CD14-positive monocyte (primary cell): ENCODE data around the gene SLC25A22. TPM values are rescaled to one million over a fixed set of nuclear protein-coding genes. Genes with fewer than 3 reads are reported as not detected.

Experiments used
- DNase-seq, 3 donors: peaks; one replicate each; pipeline ENCODE4 v3.0.0-alpha.2; 2011 to 2022
- H2AFZ ChIP-seq: 2 replicates; pipeline ENCODE4 v1.6.0; 2012; ENCODE audit warnings: mild to moderate bottlenecking, low read depth, low read length, inconsistent platforms; ENCODE audit not compliant: insufficient read depth, poor library complexity, severe bottlenecking
- H3K27ac ChIP-seq, 2 donors: 1 replicate in 1 of 2; 2 replicates in 1 of 2; pipeline ENCODE4 v1.5.1; 2012 to 2013; ENCODE audit warnings: low read length in 2 of 2, control low read depth in 1 of 2, inconsistent platforms in 1 of 2, low read depth in 1 of 2, mild to moderate bottlenecking in 1 of 2
- H3K27me3 ChIP-seq, 2 donors: one replicate each; pipeline versions ENCODE4 v1.6.0 to v1.6.1; 2011 to 2013; ENCODE audit warnings: low read length in 2 of 2; ENCODE audit not compliant: control insufficient read depth in 2 of 2, insufficient read depth in 2 of 2
- H3K36me3 ChIP-seq, 2 donors: replicated peaks in 1 of 2; 1 replicate in 1 of 2; 2 replicates in 1 of 2; pipeline versions ENCODE4 v1.5.1 to v1.6.1; 2012 to 2013; ENCODE audit warnings: low read length in 2 of 2, control low read depth in 1 of 2, inconsistent platforms in 1 of 2, mild to moderate bottlenecking in 1 of 2; ENCODE audit not compliant: insufficient read depth in 2 of 2, control insufficient read depth in 1 of 2
- H3K4me1 ChIP-seq, 2 donors: 1 replicate in 1 of 2; 2 replicates in 1 of 2; pipeline versions ENCODE4 v1.5.1 to v1.6.1; 2012 to 2013; ENCODE audit warnings: low read length in 2 of 2, control low read depth in 1 of 2, inconsistent platforms in 1 of 2, mild to moderate bottlenecking in 1 of 2, moderate library complexity in 1 of 2; ENCODE audit not compliant: insufficient read depth in 2 of 2, control insufficient read depth in 1 of 2
- H3K4me2 ChIP-seq: replicated peaks from 2 replicates; pipeline ENCODE3; 2012; ENCODE audit warnings: low read length, moderate library complexity, mild to moderate bottlenecking; ENCODE audit not compliant: poor library complexity, severe bottlenecking; ENCODE audit errors: extremely low read depth
- H3K4me3 ChIP-seq, 3 experiments: fragments of 200-600 bp in 1 of 3; sonication (generic) in 1 of 3; replicated peaks in 1 of 3; 1 replicate in 2 of 3; 2 replicates in 1 of 3; pipeline ENCODE4 v1.5.1; 2011 to 2013; ENCODE audit warnings: low read length in 3 of 3, mild to moderate bottlenecking in 3 of 3, control low read depth in 2 of 3, low read depth in 2 of 3, inconsistent platforms in 1 of 3, moderate library complexity in 1 of 3
- H3K79me2 ChIP-seq: 2 replicates; pipeline ENCODE4 v1.6.0; 2012; ENCODE audit warnings: mild to moderate bottlenecking, control low read depth, inconsistent platforms, low read length, moderate library complexity; ENCODE audit not compliant: insufficient read depth
- H3K9ac ChIP-seq: 2 replicates; pipeline ENCODE4 v1.6.0; 2017; ENCODE audit warnings: low read length, mild to moderate bottlenecking; ENCODE audit not compliant: insufficient read depth, poor library complexity, severe bottlenecking
- H3K9me3 ChIP-seq, 2 donors: replicated peaks in 1 of 2; 1 replicate in 1 of 2; 2 replicates in 1 of 2; pipeline versions ENCODE4 v1.5.1 to v1.6.1; 2012 to 2013; ENCODE audit warnings: low read length in 2 of 2, control low read depth in 1 of 2; ENCODE audit not compliant: control insufficient read depth in 1 of 2, insufficient read depth in 1 of 2
- H4K20me1 ChIP-seq: 2 replicates; pipeline ENCODE4 v1.6.0; 2012; ENCODE audit warnings: mild to moderate bottlenecking, low read length, control low read depth, moderate library complexity; ENCODE audit not compliant: insufficient read depth
- H3K27ac Mint-ChIP-seq, 7 donors: one replicate each; pipeline ENCODE4 v1.8.0; 2020; ENCODE audit warnings: mild to moderate bottlenecking in 7 of 7, mixed read lengths in 7 of 7, moderate library complexity in 6 of 7, inconsistent platforms in 2 of 7
- H3K27me3 Mint-ChIP-seq, 3 donors: one replicate each; pipeline ENCODE4 v1.8.0; 2021 to 2022; ENCODE audit warnings: low read depth in 3 of 3, mild to moderate bottlenecking in 3 of 3, mixed read lengths in 3 of 3, moderate library complexity in 3 of 3, inconsistent platforms in 1 of 3
- H3K36me3 Mint-ChIP-seq, 2 donors: one replicate each; pipeline ENCODE4 v1.8.0; 2020; ENCODE audit warnings: mixed read lengths in 2 of 2, inconsistent platforms in 1 of 2, mild to moderate bottlenecking in 1 of 2
- H3K4me1 Mint-ChIP-seq: one replicate; pipeline ENCODE4 v1.8.0; 2020; ENCODE audit warnings: mild to moderate bottlenecking, mixed read lengths
- H3K4me3 Mint-ChIP-seq, 2 donors: one replicate each; pipeline ENCODE4 v1.8.0; 2020; ENCODE audit warnings: mild to moderate bottlenecking in 2 of 2, mixed read lengths in 2 of 2, moderate library complexity in 1 of 2
- H3K9me3 Mint-ChIP-seq, 7 donors: one replicate each; pipeline ENCODE4 v1.8.0; 2020 to 2022; ENCODE audit warnings: mixed read lengths in 7 of 7, mild to moderate bottlenecking in 6 of 7, moderate library complexity in 6 of 7, inconsistent platforms in 2 of 7
- WGBS: methylation state at CpG from one replicate; pipeline ENCODE4 v1.1.5; 2013; ENCODE audit warnings: missing lambda C conversion rate; ENCODE audit not compliant: insufficient coverage; 5-methylcytosine and 5-hydroxymethylcytosine counted together
- intact Hi-C, 2 donors: fragments of 100-400 bp; cut with micrococcal nuclease; formaldehyde crosslinking; loops; one replicate each; pipeline versions ENCODE4 v1.15.0 to v1.15.1; 2023
- polyA plus RNA-seq, 3 donors: library from polyadenylated mRNA; depleted of rRNA in 1 of 3; unstranded in 2 of 3; stranded (reverse) in 1 of 3; fragments of 300-500 nt in 2 of 3; fragments of >200 nt in 1 of 3; fragmentation: Illumina TruSeq in 2 of 3; gene quantifications; 1 replicate in 2 of 3; 2 replicates in 1 of 3; pipeline ENCODE4 v1.2.3, GENCODE V29; 2012 to 2021
- TF ChIP-seq, protein P1 (sequence below): fragments of 200-600 bp; IDR thresholded peaks from one replicate; pipeline ENCODE4 v1.8.0; 2022; ENCODE audit warnings: antibody characterized with exemption, mild to moderate bottlenecking

The SLC25A22 gene
- polyA plus RNA-seq, 3 donors, result 4.4 to 20.9 (median 5.6) TPM

DNA sequence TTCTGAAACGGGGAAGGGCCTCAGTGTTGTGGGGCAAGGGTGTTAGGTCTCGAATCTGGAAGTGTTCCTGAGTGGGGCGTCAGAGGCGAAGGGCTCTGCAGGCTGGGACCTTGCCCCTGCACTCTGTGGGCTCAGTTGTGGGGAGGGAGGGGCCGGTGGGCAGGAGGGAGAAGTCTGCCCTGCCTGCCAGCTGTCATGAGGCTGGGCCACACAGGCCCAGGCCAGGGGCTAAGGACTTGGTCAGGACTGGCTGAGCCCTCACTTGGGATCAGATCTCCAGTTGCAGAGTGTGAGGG is 29.8 kb upstream of the SLC25A22 start, which contains the start of gene CRACR2B:
TSS of gene CRACR2B (plus strand) at position 23 of the 296 bp plus-strand sequence. CDS start 689 bp downstream, outside the sequence.
- H3K36me3 ChIP-seq, result peaks cover 17 to 27% of the 10 kb centered on the region in 2 donors
- DNase-seq, result peak in 1 of 3 donors; percentile 24
- TF ChIP-seq, protein P1, sequence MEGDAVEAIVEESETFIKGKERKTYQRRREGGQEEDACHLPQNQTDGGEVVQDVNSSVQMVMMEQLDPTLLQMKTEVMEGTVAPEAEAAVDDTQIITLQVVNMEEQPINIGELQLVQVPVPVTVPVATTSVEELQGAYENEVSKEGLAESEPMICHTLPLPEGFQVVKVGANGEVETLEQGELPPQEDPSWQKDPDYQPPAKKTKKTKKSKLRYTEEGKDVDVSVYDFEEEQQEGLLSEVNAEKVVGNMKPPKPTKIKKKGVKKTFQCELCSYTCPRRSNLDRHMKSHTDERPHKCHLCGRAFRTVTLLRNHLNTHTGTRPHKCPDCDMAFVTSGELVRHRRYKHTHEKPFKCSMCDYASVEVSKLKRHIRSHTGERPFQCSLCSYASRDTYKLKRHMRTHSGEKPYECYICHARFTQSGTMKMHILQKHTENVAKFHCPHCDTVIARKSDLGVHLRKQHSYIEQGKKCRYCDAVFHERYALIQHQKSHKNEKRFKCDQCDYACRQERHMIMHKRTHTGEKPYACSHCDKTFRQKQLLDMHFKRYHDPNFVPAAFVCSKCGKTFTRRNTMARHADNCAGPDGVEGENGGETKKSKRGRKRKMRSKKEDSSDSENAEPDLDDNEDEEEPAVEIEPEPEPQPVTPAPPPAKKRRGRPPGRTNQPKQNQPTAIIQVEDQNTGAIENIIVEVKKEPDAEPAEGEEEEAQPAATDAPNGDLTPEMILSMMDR, result no peak
- Mint-ChIP-seq H3K4me3 (peak within 1 kb of the TSS; percentile 81 to 92), H3K36me3 (peaks cover 28 to 30% of the 10 kb centered on the region in 2 donors), H3K27me3 (peaks cover 47 to 59% (median 53%) of the 10 kb centered on the region in 3 donors), H3K4me1 (peaks cover 60% of the 10 kb centered on the region), H3K27ac (peak within 1 kb of the TSS in 5 of 7 donors; percentile 30 to 81 (median 40)), H3K9me3 (peaks cover 0 to 18% (median 1%) of the 10 kb centered on the region in 7 donors)
- H3K4me2 ChIP-seq, result peak within 1 kb of the TSS; percentile 89
- peaks cover 52% of the 10 kb centered on the region for H4K20me1 ChIP-seq
- peak within 1 kb of the TSS; percentile 63 for H2AFZ ChIP-seq
- intact Hi-C loops, result no loop called here
- WGBS, result 3% methylated on average over 5 of the region's 5 CpGs
- H3K9me3 ChIP-seq, result no peaks in the 10 kb centered on the region
- H3K79me2 ChIP-seq, result peaks cover 16% of the 10 kb centered on the region
- H3K4me1 ChIP-seq, result peaks cover 72 to 83% of the 10 kb centered on the region in 2 donors
- H3K9ac ChIP-seq, result peak within 1 kb of the TSS; percentile 60
- no peak within 1 kb of the TSS for H3K27ac ChIP-seq
- H3K27me3 ChIP-seq, result peaks cover 10 to 55% of the 10 kb centered on the region in 2 donors
- H3K4me3 ChIP-seq, result peak within 1 kb of the TSS; percentile 21 to 77 (median 39)

GRCh38 chr11:827146-827896 is 29.2 kb upstream of the SLC25A22 start:
- Histone ChIP-seq H3K4me1 (peaks cover 74 to 84% of the 10 kb centered on the region in 2 donors), H2AFZ (peak overlapping the region; percentile 63)

More at GRCh38 chr11:827146-827896, 29.2 kb upstream of the SLC25A22 start:
- Histone ChIP-seq H3K9ac (peak overlapping the region; percentile 60), H3K4me3 (peak overlapping the region; percentile 21 to 73 (median 39)), H4K20me1 (peaks cover 57% of the 10 kb centered on the region), H3K27ac (no peak overlapping the region), H3K9me3 (no peaks in the 10 kb centered on the region), H3K27me3 (peaks cover 10 to 53% of the 10 kb centered on the region in 2 donors), H3K79me2 (peaks cover 21% of the 10 kb centered on the region), H3K4me2 (peak overlapping the region; percentile 84), H3K36me3 (peaks cover 21 to 32% of the 10 kb centered on the region in 2 donors)
- intact Hi-C loops, result no loop called here
- H3K27ac Mint-ChIP-seq, result peak overlapping the region in 4 of 7 donors; percentile 30 to 81 (median 47)
- WGBS, result 3% methylated on average over 55 of the region's 66 CpGs
- H3K36me3 Mint-ChIP-seq, result peaks cover 32 to 35% of the 10 kb centered on the region in 2 donors
- peaks cover 64% of the 10 kb centered on the region for H3K4me1 Mint-ChIP-seq
- peaks cover 0 to 17% (median 1%) of the 10 kb centered on the region in 7 donors for H3K9me3 Mint-ChIP-seq
- DNase-seq, result no peak
- TF ChIP-seq, protein P1, result no peak
- H3K27me3 Mint-ChIP-seq, result peaks cover 47 to 56% (median 53%) of the 10 kb centered on the region in 3 donors
- H3K4me3 Mint-ChIP-seq, result peak overlapping the region; percentile 81 to 89
